Keratinocyte (primary cell): ENCODE results near the gene KDM7A.

Experiments
- CTCF ChIP-seq, 3 experiments: IDR thresholded peaks in 1 of 3; conservative IDR thresholded peaks in 1 of 3; optimal IDR thresholded peaks in 1 of 3; 2 replicates in 2 of 3; 3 replicates in 1 of 3; pipeline versions ENCODE3 to v1.5.1; 2011; ENCODE audit warnings: low read length in 3 of 3, mild to moderate bottlenecking in 3 of 3, moderate library complexity in 2 of 3, control low read depth in 1 of 3, inconsistent platforms in 1 of 3; ENCODE audit not compliant: insufficient read depth in 2 of 3; ENCODE audit errors: extremely low read depth in 1 of 3
- EZH2 ChIP-seq: IDR thresholded peaks from one replicate; pipeline ENCODE4 v1.6.1; 2012; ENCODE audit warnings: inconsistent platforms, mild to moderate bottlenecking, low read length, moderate library complexity

- TF ChIP-seq CTCF (optimal IDR thresholded peaks at IDR 0.05 in 1 of 3, IDR thresholded peaks at IDR 0.05 in 1 of 3, conservative IDR thresholded peaks at IDR 0.05 in 1 of 3; ENCODE audit: extremely low read depth in 1 of 3, insufficient read depth in 2 of 3, low read length in 3 of 3) (no peak), EZH2 (no peak)
Observed at GRCh38 chr7:140153666-140154161, 23.1 kb downstream of the KDM7A start.
